ENCODE data around the gene CASP2.

GRCh38 chr7:143321242-143321641 is 33.1 kb downstream of the CASP2 start:
- TF ChIP-seq KDM1A (IDR thresholded peaks at IDR 0.05; ENCODE audit: borderline replicate concordance, low read length) (no peak), CHD2 (IDR thresholded peaks at IDR 0.05; ENCODE audit: low read length) (no peak)

All from H1 (cell line).